Measurements from ENCODE around the gene SLC1A2. TPM values are rescaled to one million over a fixed set of nuclear protein-coding genes. Genes with fewer than 3 reads are reported as not detected.
A peak's percentile ranks its signal among the peaks of the same experiment; 100 is the strongest.

Gene SLC1A2
- total RNA-seq, 1 experiment from 2014 or later = not detected

- peaks cover 47% of the 10 kb centered on the region for H3K4me1 Mint-ChIP-seq (ENCODE audit: insufficient read depth, unreplicated experiment)
- no peaks in the 10 kb centered on the region for H3K36me3 Mint-ChIP-seq (ENCODE audit: insufficient read depth, unreplicated experiment)
- ChIA-PET CTCF (interaction anchor here (0.6 to 3.4 kb wide), 17 partner anchors 10 to 444 kb away, joined by 3 to 16 read pairs (median 4); no protein-coding TSS in a partner anchor), POLR2A (interaction anchor here (0.6 to 6.1 kb wide), 34 partner anchors 8 to 710 kb away, joined by 3 to 78 read pairs (median 4); no protein-coding TSS in a partner anchor)
- intact Hi-C loops (cut with micrococcal nuclease) = loop anchor here (10.0 kb wide), 1 partner anchor 89 kb away; no protein-coding TSS in a partner anchor
- peak overlapping the region; percentile 64 for H3K27ac Mint-ChIP-seq (ENCODE audit: low read depth, unreplicated experiment)
- no peaks in the 10 kb centered on the region for H3K27me3 Mint-ChIP-seq (ENCODE audit: insufficient read depth, unreplicated experiment)
- no TSS peak for BruUV-seq (replicated peaks)
- peak; percentile 97 for DNase-seq (ENCODE audit: unreplicated experiment)
- H3K9me3 Mint-ChIP-seq (ENCODE audit: unreplicated experiment) = no peaks in the 10 kb centered on the region
- no peak for TF ChIP-seq CTCF (IDR thresholded peaks at IDR 0.05; ENCODE audit: unreplicated experiment)
- peak overlapping the region; percentile 20 for H3K4me3 Mint-ChIP-seq (ENCODE audit: unreplicated experiment)
Measured at GRCh38 chr11:35363854-35364780, 55.2 kb downstream of the SLC1A2 start.

GRCh38 chr11:35363246-35363801, 56.0 kb downstream of the SLC1A2 start:
- Mint-ChIP-seq H3K9me3 (ENCODE audit: unreplicated experiment) (no peaks in the 10 kb centered on the region), H3K36me3 (ENCODE audit: insufficient read depth, unreplicated experiment) (no peaks in the 10 kb centered on the region), H3K27ac (ENCODE audit: low read depth, unreplicated experiment) (peak overlapping the region; percentile 64), H3K4me1 (ENCODE audit: insufficient read depth, unreplicated experiment) (peaks cover 47% of the 10 kb centered on the region), H3K27me3 (ENCODE audit: insufficient read depth, unreplicated experiment) (no peaks in the 10 kb centered on the region), H3K4me3 (ENCODE audit: unreplicated experiment) (peak overlapping the region; percentile 20)
- CTCF ChIA-PET = interaction anchor here (0.9 to 3.4 kb wide), 9 partner anchors 11 to 444 kb away, joined by 3 to 16 read pairs (median 5); no protein-coding TSS in a partner anchor
- no peak for TF ChIP-seq CTCF (IDR thresholded peaks at IDR 0.05; ENCODE audit: unreplicated experiment)
- peak; percentile 28 for DNase-seq (ENCODE audit: unreplicated experiment)
- intact Hi-C loops (cut with micrococcal nuclease) = loop anchor here (10.0 kb wide), 1 partner anchor 89 kb away; no protein-coding TSS in a partner anchor
- no TSS peak for BruUV-seq (replicated peaks)
- POLR2A ChIA-PET = interaction anchor here (0.7 to 6.1 kb wide), 23 partner anchors 11 to 709 kb away, joined by 3 to 78 read pairs (median 4); no protein-coding TSS in a partner anchor

GRCh38 chr11:35362521-35362980, 56.8 kb downstream of the SLC1A2 start:
- Mint-ChIP-seq H3K27me3 (ENCODE audit: insufficient read depth, unreplicated experiment) (no peaks in the 10 kb centered on the region), H3K4me1 (ENCODE audit: insufficient read depth, unreplicated experiment) (peaks cover 41% of the 10 kb centered on the region), H3K4me3 (ENCODE audit: unreplicated experiment) (no peak overlapping the region), H3K36me3 (ENCODE audit: insufficient read depth, unreplicated experiment) (no peaks in the 10 kb centered on the region), H3K9me3 (ENCODE audit: unreplicated experiment) (no peaks in the 10 kb centered on the region), H3K27ac (ENCODE audit: low read depth, unreplicated experiment) (no peak overlapping the region)
- DNase-seq (ENCODE audit: unreplicated experiment) = no peak
- intact Hi-C loops (cut with micrococcal nuclease) = loop anchor here (10.0 kb wide), 1 partner anchor 88 kb away; no protein-coding TSS in a partner anchor
- no peak for TF ChIP-seq CTCF (IDR thresholded peaks at IDR 0.05; ENCODE audit: unreplicated experiment)
- CTCF ChIA-PET = interaction anchor here (0.7 to 3.4 kb wide), 5 partner anchors 11 to 87 kb away, joined by 3 to 12 read pairs (median 4); no protein-coding TSS in a partner anchor
- POLR2A ChIA-PET = interaction anchor here (1.2 to 6.1 kb wide), 7 partner anchors 11 to 445 kb away, joined by 3 to 78 read pairs (median 17); no protein-coding TSS in a partner anchor
- no TSS peak for BruUV-seq (replicated peaks)
